PC-9 (cell line): ENCODE results near the gene FXYD3. TPM values are rescaled to one million over a fixed set of nuclear protein-coding genes. Genes with fewer than 3 reads are reported as not detected.

Experiments
- BruUV-seq: library from RNA; stranded (reverse); fragments of 400-500 nt; replicated peaks from 2 replicates; lab custom pipeline; 2021; lab: Mats Ljungman, UMichigan
- CTCF ChIA-PET: fragments of 300-600 bp; sonication (Branson Sonifier 250); formaldehyde crosslinking; loops from one replicate; lab custom pipeline; 2022; ENCODE audit warnings: antibody characterized with exemption; lab: Charles Lee
- POLR2A ChIA-PET: fragments of 300-600 bp; sonication (Branson Sonifier 250); formaldehyde crosslinking; loops from one replicate; lab custom pipeline; 2022; ENCODE audit warnings: antibody characterized with exemption; ENCODE audit not compliant: unreplicated experiment; lab: Charles Lee
- DNase-seq, 2 experiments: peaks; one replicate each; pipeline versions ENCODE4 v3.0.0 to v3.0.0-alpha.2; 2015 to 2022; ENCODE audit warnings: mixed read lengths in 1 of 2
- H2AFZ ChIP-seq: fragments of 200-600 bp; sonication (generic); 2 replicates; pipeline ENCODE4 v1.8.1; 2017; ENCODE audit warnings: antibody characterized with exemption
- H3F3A ChIP-seq: fragments of 200-600 bp; sonication (generic); 2 replicates; pipeline ENCODE4 v1.8.1; 2017; ENCODE audit warnings: antibody characterized with exemption, mild to moderate bottlenecking, low read depth; ENCODE audit not compliant: insufficient read depth
- H3K27ac ChIP-seq: fragments of 200-600 bp; sonication (generic); 2 replicates; pipeline ENCODE4 v1.6.1; 2016; ENCODE audit warnings: mixed run types
- H3K27me3 ChIP-seq: fragments of 200-600 bp; sonication (generic); 2 replicates; pipeline ENCODE4 v1.6.1; 2016; ENCODE audit warnings: low read depth, mixed run types; ENCODE audit not compliant: insufficient read depth
- H3K36me3 ChIP-seq: fragments of 200-600 bp; sonication (generic); 2 replicates; pipeline ENCODE4 v1.6.1; 2016; ENCODE audit warnings: low read depth, mixed run types
- H3K4me1 ChIP-seq: fragments of 200-600 bp; sonication (generic); replicated peaks from 2 replicates; pipeline ENCODE4 v1.6.1; 2016; ENCODE audit warnings: mixed run types; ENCODE audit not compliant: insufficient read depth
- H3K4me2 ChIP-seq: fragments of 200-600 bp; sonication (generic); 2 replicates; pipeline ENCODE4 v1.6.1; 2017; ENCODE audit warnings: mixed run types
- H3K4me3 ChIP-seq: fragments of 200-600 bp; sonication (generic); 2 replicates; pipeline ENCODE4 v1.6.1; 2016; ENCODE audit warnings: mixed run types
- H3K79me2 ChIP-seq: fragments of 200-600 bp; sonication (generic); 2 replicates; pipeline ENCODE4 v1.6.1; 2017; ENCODE audit warnings: low read depth, mixed run types
- H3K9me2 ChIP-seq: fragments of 200-600 bp; sonication (generic); 2 replicates; pipeline ENCODE4 v1.8.1; 2017; ENCODE audit warnings: mild to moderate bottlenecking; ENCODE audit not compliant: insufficient read depth
- H3K9me3 ChIP-seq: fragments of 200-600 bp; sonication (generic); 2 replicates; pipeline ENCODE4 v1.8.1; 2016; ENCODE audit warnings: low read depth; ENCODE audit not compliant: insufficient read depth
- H4K20me1 ChIP-seq: fragments of 200-600 bp; sonication (generic); 2 replicates; pipeline ENCODE4 v1.8.1; 2017; ENCODE audit not compliant: insufficient read depth
- EZH2 ChIP-seq: fragments of 200-600 bp; sonication (generic); IDR thresholded peaks from 2 replicates; pipeline ENCODE4 v1.8.0; 2017; ENCODE audit warnings: antibody characterized with exemption, low read depth
- intact Hi-C: fragments of 100-400 bp; cut with micrococcal nuclease; formaldehyde crosslinking; loops from one replicate; pipeline ENCODE4 v1.10.0; 2022; ENCODE audit not compliant: unreplicated experiment
- total RNA-seq: library from RNA; stranded (reverse); gene quantifications from 2 replicates; pipeline ENCODE4 v1.2.3, GENCODE V29; 2021
- TF ChIP-seq, protein P1 (sequence below): fragments of 200-600 bp; sonication (generic); conservative IDR thresholded peaks from 2 replicates; pipeline ENCODE4 v1.6.1; 2017; ENCODE audit warnings: mixed run types, antibody characterized with exemption, mild to moderate bottlenecking, moderate library complexity

The FXYD3 gene
- total RNA-seq, 1 experiment from 2014 or later, result 287 TPM

- BruUV-seq, result no TSS peak
- no peak overlapping the region for H2AFZ ChIP-seq
- intact Hi-C loops, result no loop called here
These were observed 41.0 kb upstream of the FXYD3 start for GRCh38 chr19:35074426-35075201.

DNA sequence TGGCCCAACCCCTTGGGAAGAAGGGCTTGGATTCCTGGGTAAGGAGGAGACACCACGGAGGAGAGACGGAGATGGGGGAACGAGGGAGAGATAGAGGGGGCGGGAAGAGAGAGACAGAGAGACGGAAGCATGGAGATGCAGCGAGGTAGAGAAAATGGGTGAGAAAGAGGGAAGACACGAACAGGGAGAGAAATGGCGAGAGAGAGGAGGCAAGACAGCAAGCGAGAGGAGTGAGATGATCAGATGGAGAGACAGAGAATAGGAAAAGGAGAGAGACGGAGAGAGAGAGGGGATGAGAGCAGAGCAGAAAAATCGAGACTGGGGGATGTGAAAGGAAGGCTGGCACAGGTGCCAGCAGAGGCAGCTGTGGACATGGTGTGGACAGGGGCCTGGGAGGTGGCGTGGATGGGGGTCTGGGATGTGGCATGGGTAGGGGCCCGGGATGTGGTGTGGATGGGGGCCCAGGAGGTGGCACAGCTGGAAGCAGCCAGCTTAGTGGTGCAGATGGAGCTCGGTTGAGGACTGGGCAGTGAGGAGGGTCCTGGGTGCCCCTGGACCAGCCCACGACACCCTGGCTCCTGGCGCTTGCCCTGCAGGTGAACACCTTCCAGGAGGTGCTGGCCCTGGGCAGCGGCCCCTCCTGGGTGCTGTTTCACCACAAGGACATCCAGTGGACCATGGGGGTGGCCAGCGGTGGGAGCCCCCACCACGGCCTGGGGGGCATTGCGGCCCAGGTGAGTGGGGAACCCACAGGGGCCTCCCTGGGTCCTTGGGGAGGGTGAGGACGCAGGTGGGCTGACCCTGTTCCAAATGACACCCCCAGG lies 40.2 kb upstream of the FXYD3 start:
- no peak overlapping the region for H3K4me2 ChIP-seq
- ChIA-PET CTCF (no interaction called here), POLR2A (interaction anchor here (0.7 kb wide), 1 partner anchor 142 kb away, joined by 4 read pairs; no protein-coding TSS in a partner anchor)
- H4K20me1 ChIP-seq, result no peaks in the 10 kb centered on the region
- H3K9me2 ChIP-seq, result no peaks in the 10 kb centered on the region
- no peaks in the 10 kb centered on the region for H3K79me2 ChIP-seq
- peaks cover 5% of the 10 kb centered on the region; the same call in 1 of the 2 replicates for H3K27me3 ChIP-seq
- H3F3A ChIP-seq, result no peaks in the 10 kb centered on the region
- H3K9me3 ChIP-seq, result no peaks in the 10 kb centered on the region
- TF ChIP-seq EZH2, result no peak
- BruUV-seq, result no TSS peak
- H3K36me3 ChIP-seq, result no peaks in the 10 kb centered on the region
- H3K27ac ChIP-seq, result no peak overlapping the region
- no peak for DNase-seq
- H3K4me1 ChIP-seq, result no peaks in the 10 kb centered on the region
- intact Hi-C loops, result no loop called here
- no peak overlapping the region for H2AFZ ChIP-seq
- no peak overlapping the region for H3K4me3 ChIP-seq

More at GRCh38 chr19:35074426-35075201, 41.0 kb upstream of the FXYD3 start:
- Histone ChIP-seq H3K9me3 (no peaks in the 10 kb centered on the region), H4K20me1 (no peaks in the 10 kb centered on the region), H3K27me3 (peaks cover 5% of the 10 kb centered on the region; the same call in 1 of the 2 replicates), H3K27ac (no peak overlapping the region), H3K79me2 (no peaks in the 10 kb centered on the region), H3K36me3 (no peaks in the 10 kb centered on the region), H3K4me2 (no peak overlapping the region), H3K4me3 (no peak overlapping the region), H3K9me2 (no peaks in the 10 kb centered on the region), H3K4me1 (0 out of 2 replicates have a peak, but pooled peaks cover 2% of the 10 kb centered on the region), H3F3A (no peaks in the 10 kb centered on the region; the same call in 1 of the 2 replicates)
- TF ChIP-seq, protein P1, sequence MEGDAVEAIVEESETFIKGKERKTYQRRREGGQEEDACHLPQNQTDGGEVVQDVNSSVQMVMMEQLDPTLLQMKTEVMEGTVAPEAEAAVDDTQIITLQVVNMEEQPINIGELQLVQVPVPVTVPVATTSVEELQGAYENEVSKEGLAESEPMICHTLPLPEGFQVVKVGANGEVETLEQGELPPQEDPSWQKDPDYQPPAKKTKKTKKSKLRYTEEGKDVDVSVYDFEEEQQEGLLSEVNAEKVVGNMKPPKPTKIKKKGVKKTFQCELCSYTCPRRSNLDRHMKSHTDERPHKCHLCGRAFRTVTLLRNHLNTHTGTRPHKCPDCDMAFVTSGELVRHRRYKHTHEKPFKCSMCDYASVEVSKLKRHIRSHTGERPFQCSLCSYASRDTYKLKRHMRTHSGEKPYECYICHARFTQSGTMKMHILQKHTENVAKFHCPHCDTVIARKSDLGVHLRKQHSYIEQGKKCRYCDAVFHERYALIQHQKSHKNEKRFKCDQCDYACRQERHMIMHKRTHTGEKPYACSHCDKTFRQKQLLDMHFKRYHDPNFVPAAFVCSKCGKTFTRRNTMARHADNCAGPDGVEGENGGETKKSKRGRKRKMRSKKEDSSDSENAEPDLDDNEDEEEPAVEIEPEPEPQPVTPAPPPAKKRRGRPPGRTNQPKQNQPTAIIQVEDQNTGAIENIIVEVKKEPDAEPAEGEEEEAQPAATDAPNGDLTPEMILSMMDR, result no peak
- TF ChIP-seq EZH2, result no peak
- ChIA-PET CTCF (interaction anchor here (0.5 kb wide), 1 partner anchor 15 kb away, joined by 4 read pairs; no protein-coding TSS in a partner anchor), POLR2A (no interaction called here)
- no peak for DNase-seq

DNA sequence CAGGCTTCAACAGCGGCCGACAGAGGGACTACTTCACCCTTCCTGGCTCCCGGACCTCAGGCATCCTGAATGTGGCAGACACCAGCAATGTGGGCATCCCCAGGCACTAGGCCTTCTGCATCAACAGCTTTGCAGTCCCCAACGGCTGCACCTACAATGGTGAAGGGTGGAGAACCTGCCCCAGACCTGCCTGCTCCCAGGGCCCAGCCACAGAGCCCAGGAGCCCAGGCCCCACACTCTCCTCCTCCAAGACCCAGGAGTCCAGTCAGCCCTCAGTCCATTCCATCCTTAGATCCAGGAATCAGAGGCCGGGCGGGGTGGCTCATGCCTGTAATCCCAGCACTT lies 39.6 kb upstream of the FXYD3 start:
- no peak for TF ChIP-seq EZH2
- TF ChIP-seq, protein P1, result no peak
- Histone ChIP-seq H3K36me3 (no peaks in the 10 kb centered on the region), H3K27ac (no peak overlapping the region), H3K79me2 (no peaks in the 10 kb centered on the region), H3K4me3 (no peak overlapping the region), H3K4me1 (no peaks in the 10 kb centered on the region), H3K9me2 (no peaks in the 10 kb centered on the region), H4K20me1 (no peaks in the 10 kb centered on the region), H3K4me2 (no peak overlapping the region), H2AFZ (no peak overlapping the region), H3K27me3 (peaks cover 5% of the 10 kb centered on the region; the same call in 1 of the 2 replicates), H3F3A (no peaks in the 10 kb centered on the region), H3K9me3 (no peaks in the 10 kb centered on the region)
- DNase-seq, result no peak
- no TSS peak for BruUV-seq
- intact Hi-C loops, result no loop called here
- POLR2A ChIA-PET, result interaction anchor here (0.7 kb wide), 1 partner anchor 141 kb away, joined by 4 read pairs; no protein-coding TSS in a partner anchor
- CTCF ChIA-PET, result no interaction called here
